T47D (cell line): ENCODE data around the gene ADSS1.
A peak's percentile ranks its signal among the peaks of the same experiment; 100 is the strongest.

Source experiments
- DNase-seq, 2 experiments: peaks; one replicate each; pipeline versions ENCODE4 v3.0.0 to v3.0.0-alpha.2; 2011 to 2012; ENCODE audit warnings: low read depth in 1 of 2, low spot score in 1 of 2
- JUND ChIP-seq: IDR thresholded peaks from 2 replicates; pipeline ENCODE4 v1.6.1; 2012; ENCODE audit warnings: low read depth
- in situ Hi-C: cut with HindIII; loops from 2 replicates; pipeline ENCODE4 v1.10.0; 2016; ENCODE audit warnings: low sequenced_read_pairs, low pct_unique_long_range_greater_than_20kb

ADSS1 gene

DNA sequence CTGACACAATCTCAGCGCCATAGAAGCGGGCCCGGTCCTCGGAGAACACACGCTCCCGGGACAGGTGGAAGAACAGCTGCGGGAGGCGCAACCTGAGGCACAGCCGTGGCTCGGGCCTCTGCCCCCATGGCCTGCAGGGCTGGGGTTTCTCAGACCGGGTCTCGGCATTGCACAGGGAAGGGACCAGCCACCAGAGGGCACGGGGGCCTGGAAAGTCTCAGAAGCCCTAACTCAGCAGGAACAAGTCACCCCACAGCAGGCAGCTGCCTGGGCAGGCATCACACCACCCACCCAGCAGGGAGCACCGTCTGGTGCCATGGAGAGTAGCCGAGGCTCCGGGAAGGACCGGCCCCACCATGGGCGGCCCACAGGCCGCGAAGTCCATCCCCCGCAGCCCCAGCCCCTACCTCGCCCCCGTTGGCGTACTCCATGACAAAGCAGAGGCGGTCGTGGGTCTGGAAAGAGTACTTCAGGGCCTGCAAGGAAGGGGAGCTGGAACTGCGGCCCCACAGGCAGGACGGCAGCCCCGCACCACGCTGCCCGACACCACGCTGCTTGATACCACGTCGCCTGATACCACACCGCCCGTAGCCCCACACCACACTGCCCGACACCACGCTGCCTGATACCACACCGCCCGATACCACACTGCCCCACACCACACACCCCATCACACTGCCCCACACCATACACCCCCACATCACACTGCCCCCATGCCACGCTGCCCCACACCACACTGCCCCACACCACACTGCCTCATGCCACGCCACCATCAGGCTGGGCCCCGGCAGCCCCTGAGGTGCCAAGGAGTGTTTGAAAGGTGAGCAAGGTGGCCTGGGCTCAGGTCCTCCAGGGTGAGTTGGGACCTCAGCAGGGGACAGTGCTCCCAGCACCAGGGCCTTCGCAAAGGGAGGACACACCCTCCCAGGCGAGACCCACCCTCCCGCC, 49.8 kb downstream of the ADSS1 start:
- no peak for DNase-seq
- TF ChIP-seq JUND: no peak
- in situ Hi-C loops: no loop called here

DNA sequence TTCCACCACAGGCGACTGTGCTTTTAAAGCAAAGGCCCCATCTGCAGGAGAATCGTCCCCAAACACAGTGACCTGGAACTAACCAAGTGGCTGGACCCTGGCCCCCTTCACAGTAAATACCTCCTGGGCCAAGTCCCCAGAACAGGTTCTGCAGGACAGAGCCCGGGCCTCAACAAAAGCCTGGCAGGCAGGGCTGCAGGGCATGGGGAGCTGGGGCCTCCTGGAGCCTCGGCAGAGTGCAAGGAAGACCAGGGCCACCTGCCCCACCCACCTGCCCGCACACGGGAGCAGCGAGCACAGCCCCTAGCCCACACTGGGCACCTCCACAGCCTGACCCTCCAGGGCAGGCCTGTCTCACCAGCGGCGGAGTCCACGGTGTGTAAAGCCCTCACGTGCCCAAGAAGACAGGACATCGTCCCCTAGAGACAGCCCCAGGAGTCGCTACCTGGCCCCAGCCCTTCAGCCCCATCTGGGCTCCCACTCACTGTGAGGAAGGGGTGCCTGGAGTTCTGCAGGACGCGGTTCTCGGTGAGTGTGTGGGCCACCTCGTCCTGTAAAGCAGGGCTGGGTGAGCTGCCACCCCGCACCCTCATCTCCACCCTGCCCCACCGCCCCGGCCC, 50.5 kb downstream of the ADSS1 start:
- in situ Hi-C loops: no loop called here
- TF ChIP-seq JUND: no peak
- DNase-seq: peak; percentile 82 to 91

DNA sequence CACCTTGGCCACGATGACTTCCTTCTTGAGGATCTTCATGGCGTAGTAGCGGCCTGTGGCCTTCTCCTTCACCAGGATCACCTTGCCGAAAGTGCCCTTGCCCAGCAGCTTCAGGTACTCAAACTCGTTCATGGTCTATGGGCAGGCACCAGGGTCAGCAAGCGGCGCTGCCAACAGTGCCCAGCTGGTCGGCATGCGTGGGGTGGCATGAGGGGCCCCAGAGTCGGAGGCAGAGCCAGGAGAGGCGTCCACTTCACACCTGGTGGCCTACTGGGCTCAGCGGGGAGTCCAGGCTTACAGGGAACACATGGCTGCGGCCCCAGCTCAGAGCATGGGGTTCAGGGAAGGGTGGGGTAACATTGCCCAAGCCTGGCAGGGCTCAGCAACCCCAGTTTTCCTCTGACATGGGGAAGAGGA, 51.1 kb downstream of the ADSS1 start:
- no peak for DNase-seq
- in situ Hi-C loops: no loop called here
- TF ChIP-seq JUND: no peak

DNA sequence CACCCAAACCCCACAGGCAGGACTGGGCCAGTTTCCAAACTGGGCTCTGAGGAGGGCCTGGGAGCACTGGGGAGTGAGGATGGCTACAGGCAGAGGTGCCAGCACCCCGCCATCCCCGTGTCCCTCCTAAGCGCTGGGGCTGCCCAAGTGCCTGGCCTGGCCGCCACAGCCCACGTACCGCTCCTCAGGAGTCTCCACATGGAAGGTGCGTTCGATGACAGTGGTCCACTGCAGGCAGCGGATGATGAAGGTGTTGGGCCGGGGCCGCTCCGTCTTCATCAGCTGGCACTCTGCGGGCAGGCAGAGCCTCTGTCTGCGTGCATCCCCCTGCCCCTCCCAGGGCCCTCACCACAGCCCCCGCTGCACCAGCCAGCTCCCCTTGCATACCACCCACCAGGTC, 52.5 kb downstream of the ADSS1 start:
- in situ Hi-C loops: no loop called here
- no peak for TF ChIP-seq JUND
- DNase-seq: no peak

DNA sequence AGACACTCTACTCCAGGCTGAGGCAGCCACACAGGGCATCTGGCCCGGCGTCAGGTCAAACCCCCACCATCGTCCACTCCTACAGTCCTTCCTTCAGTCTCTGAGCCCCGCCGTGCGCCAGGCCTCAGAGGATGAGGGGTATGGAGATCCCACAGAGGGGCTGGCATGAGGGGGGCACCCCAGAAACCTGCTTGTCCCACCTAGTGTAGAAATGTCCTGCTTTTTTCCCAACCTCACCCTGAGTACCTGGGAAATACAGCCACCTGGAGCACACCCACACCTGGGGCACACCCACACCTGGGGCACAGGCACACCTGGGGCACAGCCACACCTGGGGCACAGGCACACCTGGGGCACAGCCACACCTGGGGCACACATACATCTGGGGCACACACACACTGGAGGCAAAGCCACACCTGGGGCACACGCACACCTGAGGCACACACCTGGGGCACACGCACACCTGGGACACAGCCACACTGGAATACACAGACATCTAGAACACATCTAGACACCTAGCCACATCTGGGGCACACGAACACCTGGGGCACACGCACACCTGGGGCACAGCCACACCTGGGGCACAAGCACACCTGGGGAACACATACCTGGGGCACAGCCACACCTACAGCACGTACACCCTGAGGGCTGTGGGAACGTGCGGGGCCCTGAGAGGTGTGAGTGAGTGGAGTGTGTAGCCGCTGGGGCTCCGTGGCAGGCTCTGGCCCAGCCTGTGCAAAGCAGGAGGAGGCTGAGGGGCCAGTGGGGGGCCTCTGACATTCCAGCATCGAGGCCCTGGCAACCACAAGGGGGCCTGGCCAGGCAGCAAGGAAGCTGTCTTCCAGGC, 53.2 kb downstream of the ADSS1 start:
- in situ Hi-C loops: no loop called here
- no peak for DNase-seq

DNA sequence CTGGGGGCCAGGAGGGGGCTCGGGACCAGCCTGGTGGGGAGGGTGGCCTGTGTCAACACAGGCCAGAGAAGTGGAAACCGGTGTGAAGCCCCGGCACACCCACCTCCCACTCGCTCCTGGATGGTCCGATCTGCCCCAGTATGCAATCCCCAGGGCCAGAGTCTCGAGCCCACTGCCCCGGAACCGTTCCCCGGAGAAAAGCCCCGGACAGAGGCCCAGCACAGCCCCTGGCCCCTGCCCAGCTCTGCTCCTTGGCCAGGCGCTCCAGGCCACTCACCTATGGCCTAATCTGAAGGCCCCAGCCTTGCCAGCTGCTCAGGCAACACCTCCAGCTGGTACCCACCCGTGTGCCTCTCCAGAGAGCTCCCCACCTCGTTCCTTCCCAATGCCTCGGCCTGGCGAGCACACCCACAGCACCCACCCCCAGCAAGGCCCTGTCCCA, 53.8 kb downstream of the ADSS1 start:
- in situ Hi-C loops: no loop called here
- no peak for TF ChIP-seq JUND
- DNase-seq: no peak

More for the DNA sequence above, 53.2 kb downstream of the ADSS1 start:
- no peak for TF ChIP-seq JUND

DNA sequence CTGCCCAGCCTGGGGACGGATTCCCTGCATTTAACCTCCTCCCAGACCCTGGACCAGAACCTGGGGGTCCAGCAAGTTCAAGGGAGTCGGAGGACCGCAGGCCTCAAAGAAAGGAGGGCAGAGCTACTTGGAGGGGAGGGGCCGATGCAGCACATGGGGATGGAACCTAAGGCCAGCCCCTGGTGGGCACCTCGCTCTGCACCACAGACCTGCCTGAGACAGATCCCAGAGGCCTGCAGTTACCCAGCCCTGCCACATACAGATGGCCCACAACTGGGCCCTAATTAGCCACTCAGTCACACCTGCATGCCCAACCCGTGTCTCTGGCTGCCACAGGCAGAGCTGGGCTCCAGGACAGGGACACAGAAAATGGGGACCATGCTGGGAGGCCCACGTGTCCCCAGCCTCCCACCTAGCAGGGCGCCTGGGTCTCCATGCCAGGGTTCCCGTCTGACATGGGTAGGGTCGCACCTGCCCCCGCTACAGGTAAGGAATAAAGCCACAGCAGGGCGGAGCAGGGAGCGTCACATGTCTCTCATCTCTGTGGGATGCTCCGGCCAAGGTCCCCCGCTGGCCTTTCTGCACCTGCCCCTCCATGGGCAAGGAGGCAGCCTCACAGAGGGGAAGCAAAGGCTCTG, 54.8 kb downstream of the ADSS1 start:
- in situ Hi-C loops: no loop called here
- TF ChIP-seq JUND: no peak
- no peak for DNase-seq

DNA sequence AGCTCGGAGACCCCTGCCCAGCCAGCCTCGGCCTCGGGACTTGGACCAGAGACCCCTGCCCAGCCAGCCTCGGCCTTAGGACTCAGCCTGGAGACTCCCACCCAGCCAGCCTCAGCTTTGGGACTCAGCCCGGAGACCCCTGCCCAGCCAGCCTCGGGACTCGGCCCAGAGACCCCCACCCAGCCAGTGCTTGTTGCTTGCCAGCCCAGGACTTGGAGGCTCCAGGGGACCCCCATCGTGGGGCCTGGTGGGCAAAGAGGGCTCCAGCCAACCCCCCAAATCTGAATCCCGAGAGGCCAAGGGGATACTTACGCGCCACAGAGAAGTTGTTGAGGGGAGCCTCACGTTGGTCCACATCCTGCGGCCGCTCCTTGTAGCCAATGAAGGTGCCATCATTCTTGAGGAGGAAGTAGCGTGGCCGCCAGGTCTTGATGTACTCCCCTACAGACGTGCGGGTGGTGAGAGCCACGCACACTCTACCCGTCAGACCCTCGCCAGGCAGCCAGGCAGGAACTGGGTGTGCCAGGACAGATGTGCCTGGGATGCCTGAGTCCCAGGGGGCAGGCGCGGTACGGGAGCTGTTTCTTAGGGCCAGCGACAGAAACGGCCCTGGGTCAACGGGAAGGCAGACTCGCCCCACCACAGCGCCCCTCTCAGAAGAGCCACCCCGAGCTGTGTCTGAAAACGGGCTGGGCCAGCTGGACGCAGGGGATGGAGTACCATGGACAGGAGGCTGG, 55.9 kb downstream of the ADSS1 start:
- in situ Hi-C loops: no loop called here
- TF ChIP-seq JUND: no peak
- no peak for DNase-seq

DNA sequence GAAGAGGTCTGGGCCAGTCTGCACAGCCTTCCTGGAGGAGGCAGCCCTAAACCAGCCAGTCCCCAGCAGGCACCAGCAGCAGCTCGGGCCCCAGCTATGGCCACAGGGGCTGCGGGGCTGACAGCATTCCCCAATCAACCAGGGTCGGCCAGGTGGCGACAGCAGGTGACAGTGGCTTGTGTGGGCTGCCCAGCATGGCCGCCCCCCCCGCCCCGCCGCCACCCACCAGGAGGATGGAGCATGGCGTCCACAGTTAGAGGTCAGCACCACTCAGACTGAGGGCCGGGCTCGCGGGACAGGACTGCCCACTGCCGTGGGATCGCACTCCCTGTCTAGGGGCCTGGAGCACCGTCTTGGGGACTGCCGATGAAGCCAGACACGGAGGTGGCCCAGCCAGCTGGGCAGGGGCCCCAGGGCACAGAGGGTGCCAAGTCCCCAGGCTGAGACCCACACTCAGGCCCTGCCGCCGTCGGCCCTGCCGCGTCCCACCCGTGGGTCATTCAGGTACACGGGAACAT, 56.5 kb downstream of the ADSS1 start:
- in situ Hi-C loops: no loop called here
- TF ChIP-seq JUND: no peak
- no peak for DNase-seq

DNA sequence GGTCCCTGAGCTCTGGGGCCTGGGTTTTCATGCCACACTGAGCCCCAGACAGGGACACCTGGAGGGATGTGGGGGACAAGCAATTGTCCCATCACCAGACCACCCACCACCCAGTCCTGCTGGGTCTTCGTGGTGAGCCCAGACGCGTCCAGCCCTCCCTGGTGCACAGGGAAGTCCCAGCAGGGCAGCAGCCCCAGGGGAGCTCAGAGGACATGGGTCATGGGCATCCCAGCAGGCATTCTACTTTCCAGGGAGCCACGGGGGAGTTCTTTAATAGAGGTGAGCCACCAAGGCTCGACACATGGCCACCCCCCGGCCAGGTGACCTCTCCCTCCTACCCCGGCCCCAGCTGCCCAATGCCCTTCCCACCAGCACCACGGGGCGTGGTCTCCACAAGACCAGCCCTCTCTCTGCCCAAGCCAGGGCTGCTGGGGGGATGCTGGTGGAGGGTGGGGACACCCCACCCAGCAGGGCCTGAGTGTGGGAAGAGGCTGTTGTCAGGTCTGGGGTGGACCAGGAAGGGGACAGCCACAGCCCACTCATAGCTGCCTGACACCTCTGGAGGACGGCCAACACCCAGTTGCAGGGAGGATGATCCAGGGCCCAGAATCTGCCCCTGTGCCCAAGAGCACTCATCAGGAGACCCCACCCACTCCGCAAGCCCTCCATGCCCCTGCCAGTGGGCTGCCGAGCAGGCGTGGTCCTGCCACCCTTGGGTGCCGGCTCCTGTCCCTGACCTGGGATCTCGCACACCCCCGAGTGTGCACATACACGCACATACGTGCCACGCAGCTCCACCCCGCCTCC, 57.4 kb downstream of the ADSS1 start:
- in situ Hi-C loops: no loop called here
- DNase-seq: no peak
- TF ChIP-seq JUND: no peak

DNA sequence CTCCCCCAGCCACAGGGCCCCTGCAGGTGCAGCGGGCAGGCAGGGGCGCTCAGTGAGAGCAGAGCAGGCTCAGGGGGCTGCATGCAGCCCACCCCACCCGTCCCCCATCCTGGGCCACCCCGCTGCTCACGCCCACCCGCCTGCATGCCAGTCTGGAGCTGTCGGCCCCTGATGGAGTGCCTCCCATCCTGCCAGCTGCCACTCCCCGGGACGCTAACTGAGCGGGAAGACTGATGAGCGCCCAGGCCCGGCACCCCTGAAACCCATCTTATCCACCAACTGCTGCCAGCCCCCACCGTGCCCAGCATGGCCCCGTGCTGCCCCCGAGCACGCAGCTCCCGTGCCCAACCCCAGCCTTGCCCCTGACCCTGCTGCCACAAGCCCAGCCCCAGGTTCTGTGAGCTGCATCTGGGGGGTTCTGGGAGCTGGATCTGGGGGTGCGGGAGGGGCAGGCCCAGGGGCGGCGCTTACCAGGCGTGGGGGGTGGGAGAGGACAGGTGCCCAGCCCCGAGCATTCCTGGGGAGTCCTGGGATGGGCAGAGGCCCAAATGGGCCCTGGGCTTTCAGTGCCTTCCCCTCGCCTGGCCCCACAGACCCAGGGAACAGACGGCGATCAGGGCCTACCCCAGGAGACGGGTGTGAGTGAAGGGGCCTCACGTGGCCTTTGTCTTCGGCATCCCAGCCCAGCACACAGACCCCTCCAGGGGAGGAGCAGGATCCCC, 58.2 kb downstream of the ADSS1 start:
- TF ChIP-seq JUND: no peak
- in situ Hi-C loops: no loop called here
- no peak for DNase-seq
